H1 (cell line): ENCODE measurements around the gene RBM4. TPM values are rescaled to one million over a fixed set of nuclear protein-coding genes. Genes with fewer than 3 reads are reported as not detected.

Source experiments
- CTCF ChIA-PET: fragments of 300-600 bp; sonication (Branson Sonifier 250); formaldehyde crosslinking; loops from one replicate; lab custom pipeline; 2021; ENCODE audit not compliant: partially characterized antibody; lab: Charles Lee
- POLR2A ChIA-PET: fragments of 300-600 bp; sonication (Branson Sonifier 250); formaldehyde crosslinking; loops from one replicate; lab custom pipeline; 2021; ENCODE audit warnings: inconsistent platforms; ENCODE audit not compliant: partially characterized antibody; lab: Charles Lee
- DNase-seq, 2 experiments: peaks; one replicate each; pipeline versions ENCODE4 v3.0.0 to v3.0.0-alpha.2; 2010 to 2022; ENCODE audit warnings: low spot score in 2 of 2, low read depth in 1 of 2, mixed read lengths in 1 of 2
- FAIRE-seq: peaks from 2 replicates; lab custom pipeline; 2011; peaks lifted over from hg19 to GRCh38; lab: Jason Lieb, UNC
- H2AFZ ChIP-seq: 2 replicates; pipeline ENCODE4 v1.8.1; 2012; ENCODE audit warnings: low read length, inconsistent platforms
- H2AK5ac ChIP-seq: 2 replicates; pipeline ENCODE4 v1.6.1; 2013; ENCODE audit warnings: low read depth, low read length
- H2BK120ac ChIP-seq: replicated peaks from 2 replicates; pipeline ENCODE3; 2013; ENCODE audit warnings: low read depth, low read length, inconsistent platforms
- H2BK12ac ChIP-seq: 2 replicates; pipeline ENCODE4 v1.6.1; 2013; ENCODE audit warnings: low read depth, low read length
- H2BK15ac ChIP-seq: 2 replicates; pipeline ENCODE4 v1.6.1; 2013; ENCODE audit warnings: low read length
- H2BK20ac ChIP-seq: 2 replicates; pipeline ENCODE4 v1.6.1; 2013; ENCODE audit warnings: low read length
- H2BK5ac ChIP-seq: 2 replicates; pipeline ENCODE4 v1.6.1; 2013; ENCODE audit warnings: low read depth, low read length
- H3K14ac ChIP-seq: 2 replicates; pipeline ENCODE4 v1.6.1; 2013; ENCODE audit warnings: inconsistent platforms; ENCODE audit not compliant: insufficient read length
- H3K18ac ChIP-seq: 2 replicates; pipeline ENCODE4 v1.6.1; 2013; ENCODE audit warnings: low read length; ENCODE audit errors: extremely low read depth
- H3K23ac ChIP-seq: 2 replicates; pipeline ENCODE4 v1.6.1; 2013; ENCODE audit warnings: inconsistent platforms; ENCODE audit not compliant: insufficient read length
- H3K23me2 ChIP-seq: 2 replicates; pipeline ENCODE4 v1.6.1; 2013; ENCODE audit warnings: low read depth, low read length
- H3K27ac ChIP-seq: 2 replicates; pipeline ENCODE4 v1.6.1; 2011; ENCODE audit warnings: low read depth, low read length, inconsistent platforms
- H3K27me3 ChIP-seq, 4 experiments: replicated peaks in 1 of 4; 1 replicate in 1 of 4; 2 replicates in 3 of 4; pipeline versions ENCODE4 v1.6.1 to v1.8.1; 2011 to 2013; ENCODE audit warnings: low read length in 3 of 4, mild to moderate bottlenecking in 3 of 4, inconsistent platforms in 2 of 4, mixed read lengths in 2 of 4, moderate library complexity in 1 of 4; ENCODE audit not compliant: control insufficient read depth in 3 of 4, insufficient read depth in 3 of 4; ENCODE audit errors: extremely low read depth in 1 of 4
- H3K36me3 ChIP-seq, 4 experiments: 2 replicates each; pipeline versions ENCODE4 v1.6.1 to v1.8.1; 2011 to 2013; ENCODE audit warnings: mild to moderate bottlenecking in 4 of 4, low read length in 3 of 4, moderate library complexity in 2 of 4, control low read depth in 1 of 4, inconsistent platforms in 1 of 4; ENCODE audit not compliant: insufficient read depth in 4 of 4, control insufficient read depth in 2 of 4
- H3K4ac ChIP-seq: replicated peaks from 2 replicates; pipeline ENCODE3; 2013; ENCODE audit warnings: low read length, low read depth, mixed read lengths, inconsistent platforms; ENCODE audit not compliant: insufficient read length
- H3K4me1 ChIP-seq, 4 experiments: replicated peaks in 1 of 4; 1 replicate in 1 of 4; 2 replicates in 3 of 4; pipeline versions ENCODE4 v1.6.1 to v1.8.1; 2011 to 2013; ENCODE audit warnings: low read length in 3 of 4, inconsistent platforms in 2 of 4, mixed read lengths in 1 of 4; ENCODE audit not compliant: insufficient read depth in 4 of 4, control insufficient read depth in 3 of 4
- H3K4me2 ChIP-seq, 2 experiments: 2 replicates each; pipeline versions ENCODE4 v1.6.1 to v1.8.1; 2011 to 2013; ENCODE audit warnings: low read depth in 2 of 2, low read length in 2 of 2, control low read depth in 1 of 2, inconsistent platforms in 1 of 2, mild to moderate bottlenecking in 1 of 2; ENCODE audit not compliant: insufficient read depth in 1 of 2
- H3K4me3 ChIP-seq, 4 experiments: fragments of 200-600, 300-600 bp in 1 of 4; sonication (generic), shearing (Covaris generic), sonication (Bioruptor Twin) in 1 of 4; 2 replicates each; pipeline versions ENCODE4 v1.5.1 to v1.8.1; 2011 to 2016; ENCODE audit warnings: low read length in 4 of 4, low read depth in 3 of 4, control low read depth in 2 of 4, inconsistent platforms in 2 of 4, mild to moderate bottlenecking in 2 of 4, mixed read lengths in 1 of 4, moderate library complexity in 1 of 4; ENCODE audit not compliant: insufficient read depth in 2 of 4; ENCODE audit errors: extremely low read depth in 1 of 4
- H3K56ac ChIP-seq: replicated peaks from 2 replicates; pipeline ENCODE3; 2013; ENCODE audit warnings: low read depth, mild to moderate bottlenecking, mixed read lengths, low read length, inconsistent platforms; ENCODE audit not compliant: insufficient read length
- H3K79me1 ChIP-seq: 2 replicates; pipeline ENCODE4 v1.6.1; 2013; ENCODE audit warnings: low read depth, low read length, control low read depth
- H3K79me2 ChIP-seq, 2 experiments: 2 replicates each; pipeline versions ENCODE4 v1.6.1 to v1.8.1; 2012 to 2013; ENCODE audit warnings: low read length in 2 of 2, mild to moderate bottlenecking in 2 of 2, inconsistent platforms in 1 of 2; ENCODE audit not compliant: insufficient read depth in 2 of 2, control insufficient read depth in 1 of 2
- H3K9ac ChIP-seq, 4 experiments: replicated peaks in 1 of 4; 1 replicate in 1 of 4; 2 replicates in 3 of 4; pipeline versions ENCODE4 v1.6.1 to v1.8.1; 2011 to 2013; ENCODE audit warnings: low read depth in 3 of 4, low read length in 3 of 4, control low read depth in 2 of 4, mild to moderate bottlenecking in 2 of 4, moderate library complexity in 2 of 4, inconsistent platforms in 1 of 4; ENCODE audit errors: extremely low read depth in 1 of 4
- H3K9me3 ChIP-seq, 2 experiments: 2 replicates each; pipeline versions ENCODE4 v1.6.1 to v1.8.1; 2012 to 2013; ENCODE audit warnings: mild to moderate bottlenecking in 2 of 2, moderate library complexity in 2 of 2, control low read depth in 1 of 2, inconsistent platforms in 1 of 2, low read depth in 1 of 2, low read length in 1 of 2, mixed read lengths in 1 of 2; ENCODE audit not compliant: insufficient read depth in 2 of 2
- H4K20me1 ChIP-seq, 2 experiments: replicated peaks in 1 of 2; 2 replicates each; pipeline versions ENCODE3 to v1.8.1; 2011 to 2013; ENCODE audit warnings: inconsistent platforms in 2 of 2, low read length in 2 of 2, mild to moderate bottlenecking in 1 of 2; ENCODE audit not compliant: insufficient read depth in 2 of 2, control insufficient read depth in 1 of 2
- H4K5ac ChIP-seq: 2 replicates; pipeline ENCODE4 v1.6.1; 2013; ENCODE audit warnings: low read length, low read depth, mixed read lengths, inconsistent platforms; ENCODE audit not compliant: insufficient read length
- H4K8ac ChIP-seq: 2 replicates; pipeline ENCODE4 v1.8.0; 2013; ENCODE audit warnings: mild to moderate bottlenecking, moderate library complexity, low read length, inconsistent platforms; ENCODE audit not compliant: insufficient read depth; ENCODE audit errors: extremely low read depth
- H4K91ac ChIP-seq: replicated peaks from 2 replicates; pipeline ENCODE3; 2013; ENCODE audit warnings: low read length, mixed read lengths, inconsistent platforms; ENCODE audit not compliant: insufficient read length
- CHD1 ChIP-seq: IDR thresholded peaks from 2 replicates; pipeline ENCODE4 v1.6.1; 2012; ENCODE audit warnings: low read depth, low read length, improper control_type of control experiment
- EGR1 ChIP-seq: IDR thresholded peaks from 2 replicates; pipeline ENCODE4 v1.6.1; 2011; ENCODE audit warnings: low read depth, low read length, borderline replicate concordance
- KDM1A ChIP-seq: fragments of 200-600, 300-600 bp; sonication (generic); IDR thresholded peaks from 2 replicates; pipeline ENCODE4 v1.7.1; 2016; ENCODE audit warnings: mild to moderate bottlenecking, low read length, borderline replicate concordance
- POLR2AphosphoS5 ChIP-seq: IDR thresholded peaks from 2 replicates; pipeline ENCODE4 v1.6.1; 2011; ENCODE audit warnings: low read depth, low read length
- RBBP5 ChIP-seq: IDR thresholded peaks from 2 replicates; pipeline ENCODE4 v1.7.1; 2012; ENCODE audit warnings: low read depth, mild to moderate bottlenecking, inconsistent platforms, low read length, moderate library complexity, borderline replicate concordance
- SP4 ChIP-seq: IDR thresholded peaks from 2 replicates; pipeline ENCODE4 v1.6.1; 2012; ENCODE audit warnings: low read length, inconsistent platforms
- TBP ChIP-seq: IDR thresholded peaks from 2 replicates; pipeline ENCODE4 v1.6.1; 2011; ENCODE audit warnings: low read depth, low read length, improper control_type of control experiment
- TEAD4 ChIP-seq: IDR thresholded peaks from 2 replicates; pipeline ENCODE4 v1.6.1; 2012; ENCODE audit warnings: low read depth, low read length, inconsistent platforms, mixed read lengths
- WGBS, 2 experiments: shearing (Covaris generic) in 1 of 2; methylation state at CpG; one replicate each; pipeline versions ENCODE4 v1.1.6 to v1.1.7; 2013 to 2015; ENCODE audit warnings: low lambda C conversion rate in 2 of 2, mixed read lengths in 2 of 2, inconsistent platforms in 1 of 2, low coverage in 1 of 2, missing lambda C conversion rate in 1 of 2; ENCODE audit not compliant: insufficient replicate concordance in 2 of 2, insufficient coverage in 1 of 2, insufficient read length in 1 of 2; ENCODE audit errors: extremely low coverage in 1 of 2, missing lambda C conversion rate in 1 of 2; 5-methylcytosine and 5-hydroxymethylcytosine counted together
- polyA plus RNA-seq, 7 experiments: library from polyadenylated mRNA; depleted of rRNA in 3 of 7; stranded (reverse) in 5 of 7; unstranded in 2 of 7; fragments of >200 nt in 5 of 7; fragments of 200-250 nt in 2 of 7; gene quantifications; 1 replicate in 5 of 7; 2 replicates in 1 of 7; 4 replicates in 1 of 7; pipeline versions ENCODE4 v1.2.1 to v1.2.3, GENCODE V29; 2011 to 2013; ENCODE audit warnings: missing spikeins in 2 of 7, mixed read lengths in 2 of 7
- total RNA-seq: library from RNA; stranded (reverse); fragmentation: NEBNext Ultra II Directional; extraction: Animal tissue kit (Norgen Biotek cat#: 25700); gene quantifications from 2 replicates; pipeline ENCODE4 v1.2.1, GENCODE V29; 2021
- TF ChIP-seq, protein P1 (sequence below): IDR thresholded peaks from 2 replicates; pipeline ENCODE4 v1.6.1; 2011; ENCODE audit warnings: low read depth, mild to moderate bottlenecking, low read length; ENCODE audit not compliant: insufficient read depth
- TF ChIP-seq, protein P2 (sequence below): IDR thresholded peaks from 2 replicates; pipeline ENCODE4 v1.6.1; 2012; ENCODE audit warnings: low read length, inconsistent platforms

The RBM4 gene
- total and polyA plus RNA-seq, 2 of the 8 experiments (the other 6 are each of a cell fraction or from before 2014, with no cell fraction given): 192 to 330 TPM

DNA sequence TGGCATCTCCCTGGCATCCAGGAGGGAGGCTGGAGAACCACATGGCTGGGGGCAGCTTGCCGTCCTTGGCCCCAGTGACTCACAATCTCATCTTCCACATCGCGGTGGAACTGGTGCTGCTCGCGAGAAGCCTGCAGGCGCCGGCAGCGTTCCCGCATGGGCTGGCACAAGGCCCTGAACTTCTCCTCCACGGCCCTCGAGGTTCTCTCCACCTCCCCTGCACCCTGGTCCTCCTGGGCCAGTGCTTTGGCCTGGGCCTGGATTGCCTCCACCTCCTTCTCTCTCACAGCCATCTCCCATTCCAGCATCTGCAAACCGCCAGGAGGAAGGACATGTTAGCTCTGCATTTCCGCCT, 55.5 kb downstream of the RBM4 start:
- H4K91ac ChIP-seq: no peak overlapping the region
- H3K36me3 ChIP-seq: peaks cover 37 to 64% (median 57%) of the 10 kb centered on the region in 4 experiments
- H3K14ac ChIP-seq: no peak overlapping the region
- no peak overlapping the region for H2BK12ac ChIP-seq
- POLR2A ChIA-PET: interaction anchor here (0.6 to 1.0 kb wide), 3 partner anchors 8 to 134 kb away, joined by 3 to 4 read pairs (median 3); partner anchors contain the start of gene RBM4B
- 90% methylated on average over 13 of the region's 13 CpGs; no CpG with 5 or more reads in 1 of the 2 experiments for WGBS, 2 experiments
- H4K20me1 ChIP-seq: peaks cover 0 to 4% of the 10 kb centered on the region in 2 experiments
- FAIRE-seq: no peak
- DNase-seq: no peak
- H3K4me3 ChIP-seq: no peak overlapping the region
- TF ChIP-seq CHD1 (no peak), TBP (no peak), KDM1A (no peak), EGR1 (no peak), POLR2AphosphoS5 (no peak), RBBP5 (no peak), SP4 (no peak), TEAD4 (no peak)
- TF ChIP-seq, protein P1, sequence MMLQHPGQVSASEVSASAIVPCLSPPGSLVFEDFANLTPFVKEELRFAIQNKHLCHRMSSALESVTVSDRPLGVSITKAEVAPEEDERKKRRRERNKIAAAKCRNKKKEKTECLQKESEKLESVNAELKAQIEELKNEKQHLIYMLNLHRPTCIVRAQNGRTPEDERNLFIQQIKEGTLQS: no peak
- TF ChIP-seq, protein P2, sequence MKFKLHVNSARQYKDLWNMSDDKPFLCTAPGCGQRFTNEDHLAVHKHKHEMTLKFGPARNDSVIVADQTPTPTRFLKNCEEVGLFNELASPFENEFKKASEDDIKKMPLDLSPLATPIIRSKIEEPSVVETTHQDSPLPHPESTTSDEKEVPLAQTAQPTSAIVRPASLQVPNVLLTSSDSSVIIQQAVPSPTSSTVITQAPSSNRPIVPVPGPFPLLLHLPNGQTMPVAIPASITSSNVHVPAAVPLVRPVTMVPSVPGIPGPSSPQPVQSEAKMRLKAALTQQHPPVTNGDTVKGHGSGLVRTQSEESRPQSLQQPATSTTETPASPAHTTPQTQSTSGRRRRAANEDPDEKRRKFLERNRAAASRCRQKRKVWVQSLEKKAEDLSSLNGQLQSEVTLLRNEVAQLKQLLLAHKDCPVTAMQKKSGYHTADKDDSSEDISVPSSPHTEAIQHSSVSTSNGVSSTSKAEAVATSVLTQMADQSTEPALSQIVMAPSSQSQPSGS: no peak
- H2BK15ac ChIP-seq: no peak overlapping the region
- H3K79me2 ChIP-seq: no peaks in the 10 kb centered on the region
- CTCF ChIA-PET: interaction anchor here (0.5 to 7.5 kb wide), 11 partner anchors 8 to 282 kb away, joined by 3 to 90 read pairs (median 3); partner anchors contain the start of gene RCE1
- no peak overlapping the region for H2BK5ac ChIP-seq
- H3K23me2 ChIP-seq: no peaks in the 10 kb centered on the region
- no peak overlapping the region for H3K27ac ChIP-seq
- no peaks in the 10 kb centered on the region for H3K79me1 ChIP-seq
- H3K56ac ChIP-seq: no peak overlapping the region
- no peak overlapping the region for H3K23ac ChIP-seq
- H2BK20ac ChIP-seq: no peak overlapping the region
- H2AFZ ChIP-seq: no peak overlapping the region
- H4K5ac ChIP-seq: peak overlapping the region; percentile 26
- H3K4me2 ChIP-seq: no peak overlapping the region
- no peak overlapping the region for H2BK120ac ChIP-seq
- no peak overlapping the region for H3K4ac ChIP-seq
- no peaks in the 10 kb centered on the region for H3K27me3 ChIP-seq
- no peaks in the 10 kb centered on the region for H3K9me3 ChIP-seq
- peaks cover 0 to 3% (median 1%) of the 10 kb centered on the region in 4 experiments; a peak in 2 of 7 replicates for H3K4me1 ChIP-seq
- no peak overlapping the region for H3K18ac ChIP-seq
- no peak overlapping the region for H3K9ac ChIP-seq
- no peak overlapping the region for H4K8ac ChIP-seq
- no peak overlapping the region for H2AK5ac ChIP-seq
